CD4-positive, alpha-beta T cell (primary cell): Measurements from ENCODE around the gene GLIS1. TPM values are rescaled to one million over a fixed set of nuclear protein-coding genes. Genes with fewer than 3 reads are reported as not detected.

Experiments used
- ATAC-seq: fragments of 200-7000 bp; cut with Tn5 transposase; one replicate; pipeline ENCODE4 v1.10.0; 2022; ENCODE audit warnings: mild to moderate bottlenecking; ENCODE audit not compliant: poor library complexity
- CTCF ChIA-PET: fragments of 350-600 bp; sonication (Branson Sonifier 250); formaldehyde crosslinking; loops from one replicate; lab custom pipeline; 2021; ENCODE audit warnings: antibody characterized with exemption, inconsistent platforms; lab: Charles Lee
- POLR2A ChIA-PET: fragments of 350-600 bp; sonication (Branson Sonifier 250); formaldehyde crosslinking; loops from one replicate; lab custom pipeline; 2021; ENCODE audit warnings: antibody characterized with exemption, inconsistent platforms; lab: Charles Lee
- DNase-seq, 14 experiments: peaks; one replicate each; pipeline ENCODE4 v3.0.0-alpha.2; 2013 to 2020; ENCODE audit warnings: mixed read lengths in 2 of 14
- H3K27ac ChIP-seq, 2 donors: one replicate each; pipeline versions ENCODE4 v1.5.1 to v1.7.0; 2013; ENCODE audit warnings: low read length in 2 of 2, low read depth in 1 of 2, mild to moderate bottlenecking in 1 of 2
- H3K27me3 ChIP-seq, 2 experiments: 1 replicate in 1 of 2; 2 replicates in 1 of 2; pipeline versions ENCODE4 v1.6.1 to v1.7.0; 2013; ENCODE audit warnings: low read length in 2 of 2, control low read depth in 1 of 2, mild to moderate bottlenecking in 1 of 2, moderate library complexity in 1 of 2; ENCODE audit not compliant: insufficient read depth in 2 of 2, control insufficient read depth in 1 of 2
- H3K36me3 ChIP-seq: one replicate; pipeline ENCODE4 v1.6.1; 2013; ENCODE audit warnings: low read length, control low read depth; ENCODE audit not compliant: insufficient read depth
- H3K4me1 ChIP-seq: one replicate; pipeline ENCODE4 v1.6.1; 2013; ENCODE audit warnings: low read length, control low read depth; ENCODE audit not compliant: insufficient read depth
- H3K4me3 ChIP-seq: one replicate; pipeline ENCODE4 v1.5.1; 2013; ENCODE audit warnings: mild to moderate bottlenecking, low read length, moderate library complexity
- H3K9me3 ChIP-seq, 2 experiments: 1 replicate in 1 of 2; 2 replicates in 1 of 2; pipeline versions ENCODE4 v1.6.1 to v1.7.0; 2013; ENCODE audit warnings: low read length in 2 of 2, mild to moderate bottlenecking in 2 of 2, control low read depth in 1 of 2, moderate library complexity in 1 of 2; ENCODE audit not compliant: control insufficient read depth in 1 of 2, insufficient read depth in 1 of 2
- H3K27ac Mint-ChIP-seq: one replicate; pipeline ENCODE4 v1.8.0; 2020; ENCODE audit warnings: mixed read lengths
- H3K27me3 Mint-ChIP-seq: one replicate; pipeline ENCODE4 v1.8.0; 2021; ENCODE audit warnings: mixed read lengths
- H3K36me3 Mint-ChIP-seq: one replicate; pipeline ENCODE4 v1.8.0; 2021; ENCODE audit warnings: low read depth, mixed read lengths
- H3K4me1 Mint-ChIP-seq: one replicate; pipeline ENCODE4 v1.8.0; 2021; ENCODE audit warnings: low read depth, mixed read lengths
- H3K4me3 Mint-ChIP-seq: one replicate; pipeline ENCODE4 v1.8.0; 2020; ENCODE audit warnings: mild to moderate bottlenecking, mixed read lengths
- H3K9me3 Mint-ChIP-seq: one replicate; pipeline ENCODE4 v1.8.0; 2020; ENCODE audit warnings: mixed read lengths
- intact Hi-C, 2 experiments: fragments of 100-400 bp; cut with DNase I in 1 of 2; cut with micrococcal nuclease in 1 of 2; formaldehyde crosslinking; loops; one replicate each; pipeline versions ENCODE4 v1.15.1 to v1.9.0; 2023 to 2025; cut with DNase I, micrococcal nuclease
- total RNA-seq, 174 experiments: library from RNA in 2 of 174; stranded (reverse) in 2 of 174; gene quantifications; one replicate each; pipeline ENCODE4 v1.2.3 and lab custom pipeline; 2021 to 2026
- TF ChIP-seq, protein P1 (sequence below): fragments of 200-600 bp; IDR thresholded peaks from one replicate; pipeline ENCODE4 v1.8.0; 2022; ENCODE audit warnings: antibody characterized with exemption, mild to moderate bottlenecking

GLIS1 gene
- total RNA-seq, 2 experiments from 2014 or later: not detected

DNA sequence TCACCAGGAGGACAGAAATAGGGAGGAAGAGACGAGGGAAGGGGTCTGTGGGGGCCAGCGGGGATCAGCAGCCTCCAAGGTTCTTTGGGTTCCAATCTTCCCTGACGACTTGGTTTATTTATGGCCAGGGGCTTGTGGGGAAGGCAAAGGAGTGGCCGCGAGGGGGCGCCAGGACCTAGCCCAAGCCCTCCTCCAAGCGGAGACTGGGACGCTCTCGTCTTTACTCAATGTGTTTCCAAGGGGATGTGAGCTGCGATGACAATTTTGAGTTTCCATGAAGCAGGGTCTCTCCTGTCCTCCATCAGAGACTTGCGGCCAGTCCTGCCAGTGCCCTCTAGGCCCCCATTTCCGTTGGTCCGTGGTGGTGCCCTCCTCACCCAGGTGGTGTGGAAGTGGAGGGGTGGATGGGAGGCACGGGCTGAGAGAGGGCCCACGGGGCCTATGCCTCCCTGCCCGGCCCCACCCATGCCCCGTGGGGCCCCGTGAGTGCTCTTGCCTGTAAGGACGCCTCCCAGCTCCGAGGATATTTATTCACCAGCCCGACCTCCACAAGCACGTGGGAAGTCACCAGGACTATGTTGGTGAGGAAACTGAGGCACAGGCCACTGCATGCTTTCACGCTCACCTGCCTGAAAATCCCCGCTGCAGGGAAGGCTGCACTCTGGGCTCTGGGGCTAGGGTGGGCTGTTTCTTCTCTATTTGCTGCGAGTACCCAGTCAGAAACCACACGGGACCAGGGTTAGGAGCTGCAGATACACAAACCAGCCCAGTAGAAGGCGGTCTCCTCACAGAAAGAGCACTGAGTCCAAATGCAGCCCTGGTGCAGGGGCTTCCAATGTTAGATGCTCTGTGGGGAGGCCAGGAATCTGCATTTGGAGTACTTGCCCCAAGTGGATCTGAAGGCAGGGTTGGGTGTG lies 253.2 kb downstream of the GLIS1 start:
- Histone ChIP-seq H3K4me1 (peaks cover 7% of the 10 kb centered on the region), H3K4me3 (no peak overlapping the region), H3K27me3 (peaks cover 3 to 12% of the 10 kb centered on the region in 2 experiments), H3K9me3 (peaks cover 0 to 5% of the 10 kb centered on the region in 2 experiments), H3K27ac (no peak overlapping the region), H3K36me3 (no peaks in the 10 kb centered on the region)
- CTCF ChIA-PET: no interaction called here
- H3K27ac Mint-ChIP-seq: no peak overlapping the region
- DNase-seq (peak; percentile 24 to 75 (median 46)), ATAC-seq (no peak)
- intact Hi-C loops: loop anchor here (1.0 to 10.0 kb wide), 6 partner anchors 197 to 1329 kb away; partner anchors contain the start of genes IFT25 (in 1 of the 2) and LRRC42 (in 1 of the 2)
- POLR2A ChIA-PET: no interaction called here
- H3K27me3 Mint-ChIP-seq: peaks cover 42% of the 10 kb centered on the region
- H3K4me3 Mint-ChIP-seq: no peak overlapping the region
- no peaks in the 10 kb centered on the region for H3K4me1 Mint-ChIP-seq
- no peaks in the 10 kb centered on the region for H3K9me3 Mint-ChIP-seq
- TF ChIP-seq, protein P1, sequence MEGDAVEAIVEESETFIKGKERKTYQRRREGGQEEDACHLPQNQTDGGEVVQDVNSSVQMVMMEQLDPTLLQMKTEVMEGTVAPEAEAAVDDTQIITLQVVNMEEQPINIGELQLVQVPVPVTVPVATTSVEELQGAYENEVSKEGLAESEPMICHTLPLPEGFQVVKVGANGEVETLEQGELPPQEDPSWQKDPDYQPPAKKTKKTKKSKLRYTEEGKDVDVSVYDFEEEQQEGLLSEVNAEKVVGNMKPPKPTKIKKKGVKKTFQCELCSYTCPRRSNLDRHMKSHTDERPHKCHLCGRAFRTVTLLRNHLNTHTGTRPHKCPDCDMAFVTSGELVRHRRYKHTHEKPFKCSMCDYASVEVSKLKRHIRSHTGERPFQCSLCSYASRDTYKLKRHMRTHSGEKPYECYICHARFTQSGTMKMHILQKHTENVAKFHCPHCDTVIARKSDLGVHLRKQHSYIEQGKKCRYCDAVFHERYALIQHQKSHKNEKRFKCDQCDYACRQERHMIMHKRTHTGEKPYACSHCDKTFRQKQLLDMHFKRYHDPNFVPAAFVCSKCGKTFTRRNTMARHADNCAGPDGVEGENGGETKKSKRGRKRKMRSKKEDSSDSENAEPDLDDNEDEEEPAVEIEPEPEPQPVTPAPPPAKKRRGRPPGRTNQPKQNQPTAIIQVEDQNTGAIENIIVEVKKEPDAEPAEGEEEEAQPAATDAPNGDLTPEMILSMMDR: peak; percentile 76
- no peaks in the 10 kb centered on the region for H3K36me3 Mint-ChIP-seq

DNA sequence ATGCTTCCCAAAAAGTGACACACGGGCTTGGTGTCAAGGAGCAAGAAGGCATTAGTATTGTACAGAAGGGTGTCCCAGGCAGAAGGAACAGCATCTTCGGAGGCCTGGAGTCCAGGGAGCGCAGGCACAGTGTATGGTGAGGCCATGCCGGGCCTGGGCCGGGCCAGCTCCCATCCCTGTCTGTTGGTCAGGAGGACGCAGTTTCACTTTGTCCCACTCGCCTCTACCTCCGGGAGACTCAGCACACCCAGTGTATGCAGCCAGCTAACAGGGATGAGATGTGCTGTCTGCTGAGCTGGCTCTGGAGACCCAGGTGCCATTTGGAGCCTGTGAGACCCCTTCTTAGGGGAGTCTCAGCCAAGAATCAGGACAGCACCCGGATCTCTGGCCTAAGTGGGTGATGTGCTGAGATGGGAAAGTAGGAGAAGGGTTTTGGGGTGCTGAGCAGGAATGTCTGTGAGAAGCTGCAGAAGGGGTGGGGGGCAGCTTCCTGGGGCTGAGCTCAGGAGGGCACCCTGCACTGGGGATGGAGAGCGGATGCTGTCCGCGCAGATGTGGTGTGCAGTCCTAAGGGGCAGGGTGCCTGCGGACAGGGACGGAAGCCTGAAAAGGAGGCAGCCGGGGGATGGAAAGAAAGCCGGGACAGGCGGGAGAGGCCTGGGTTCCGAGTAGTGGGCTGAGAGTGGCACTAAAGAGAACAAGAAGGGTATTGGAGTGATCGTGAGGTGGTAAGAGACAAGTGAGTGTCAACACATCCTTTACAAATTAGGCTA lies 254.1 kb downstream of the GLIS1 start:
- peaks cover 0 to 5% of the 10 kb centered on the region in 2 experiments for H3K9me3 ChIP-seq
- H3K36me3 ChIP-seq: no peaks in the 10 kb centered on the region
- H3K27me3 Mint-ChIP-seq: peaks cover 37% of the 10 kb centered on the region
- H3K9me3 Mint-ChIP-seq: no peaks in the 10 kb centered on the region
- no peaks in the 10 kb centered on the region for H3K4me1 Mint-ChIP-seq
- H3K4me1 ChIP-seq: peaks cover 7% of the 10 kb centered on the region
- no peak overlapping the region for H3K4me3 Mint-ChIP-seq
- no peak overlapping the region for H3K4me3 ChIP-seq
- ATAC-seq (no peak), DNase-seq (no peak)
- H3K27ac ChIP-seq: no peak overlapping the region
- no peaks in the 10 kb centered on the region for H3K36me3 Mint-ChIP-seq
- H3K27me3 ChIP-seq: peaks cover 3 to 12% of the 10 kb centered on the region in 2 experiments
- no peak overlapping the region for H3K27ac Mint-ChIP-seq
- CTCF ChIA-PET: no interaction called here
- POLR2A ChIA-PET: no interaction called here
- intact Hi-C loops: loop anchor here (1.0 to 10.0 kb wide), 5 partner anchors 197 to 1330 kb away; partner anchors contain the start of genes IFT25 (in 1 of the 2) and LRRC42 (in 1 of the 2)
- TF ChIP-seq, protein P1: no peak

DNA sequence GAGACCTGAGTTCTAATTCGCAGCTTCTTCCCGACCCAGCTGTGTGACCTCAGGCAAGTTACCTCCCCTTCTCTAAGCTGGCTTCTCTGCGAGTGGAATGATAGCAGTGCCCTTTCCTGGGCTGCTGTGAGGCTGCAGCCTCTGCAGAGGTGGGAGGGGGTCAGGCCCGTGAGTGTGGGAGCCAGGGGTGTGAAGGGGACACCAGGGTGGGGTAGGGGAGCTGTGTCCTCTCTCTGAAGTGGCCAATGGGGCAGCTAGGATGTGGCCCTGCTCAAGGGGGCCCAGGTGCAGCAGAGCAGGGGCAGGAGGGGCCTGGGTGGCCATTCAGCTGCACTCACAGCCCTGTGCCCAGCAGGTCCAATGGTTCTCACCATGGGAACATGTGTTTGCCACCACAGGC lies 255.3 kb downstream of the GLIS1 start:
- Histone ChIP-seq H3K4me1 (peaks cover 7% of the 10 kb centered on the region), H3K27me3 (peaks cover 3 to 12% of the 10 kb centered on the region in 2 experiments), H3K4me3 (no peak overlapping the region), H3K36me3 (no peaks in the 10 kb centered on the region), H3K27ac (no peak overlapping the region), H3K9me3 (peaks cover 0 to 5% of the 10 kb centered on the region in 2 experiments)
- DNase-seq (no peak), ATAC-seq (no peak)
- POLR2A ChIA-PET: no interaction called here
- intact Hi-C loops: loop anchor here (2.0 to 10.0 kb wide), 2 partner anchors 475 to 1331 kb away; no protein-coding TSS in a partner anchor
- Mint-ChIP-seq H3K36me3 (no peaks in the 10 kb centered on the region), H3K27ac (no peak overlapping the region), H3K9me3 (no peaks in the 10 kb centered on the region), H3K27me3 (peaks cover 29% of the 10 kb centered on the region), H3K4me1 (no peaks in the 10 kb centered on the region), H3K4me3 (no peak overlapping the region)
- TF ChIP-seq, protein P1: no peak
- CTCF ChIA-PET: no interaction called here
